ENCODE measurements around the gene UBFD1.
"Not testable (repeated sequence)": the region's sequence is repeated elsewhere in the genome, so short reads cannot be mapped to it uniquely, and the experiment has no call there.

DNA sequence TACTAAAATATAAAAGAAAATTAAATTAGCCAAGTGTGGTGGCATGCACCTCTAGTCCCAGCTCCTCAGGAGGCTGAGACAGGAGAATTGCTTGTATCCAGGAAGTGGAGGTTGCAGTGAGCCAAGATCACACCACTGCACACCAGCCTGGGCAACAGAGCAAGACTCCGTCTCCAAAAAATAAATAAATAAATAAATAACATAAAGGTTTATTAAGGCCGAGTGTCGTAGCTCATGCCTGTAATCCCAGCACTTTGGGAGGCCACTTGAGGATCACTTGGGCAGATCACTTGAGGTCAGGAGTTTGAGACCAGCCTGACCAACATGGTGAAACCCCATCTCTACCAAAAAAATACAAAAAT lies 16.7 kb upstream of the UBFD1 start:
- not testable (repeated sequence) for TF ChIP-seq POLR2AphosphoS5 (IDR thresholded peaks at IDR 0.05; ENCODE audit: low read depth, low read length); SP4 (IDR thresholded peaks at IDR 0.05; ENCODE audit: low read length); ZNF274 (IDR thresholded peaks at IDR 0.05; ENCODE audit: borderline replicate concordance, extremely low read depth, low read length); SIRT6 (IDR thresholded peaks at IDR 0.05; ENCODE audit: low read length); MAFK (IDR thresholded peaks at IDR 0.05; ENCODE audit: low read depth, low read length); CTBP2 (IDR thresholded peaks at IDR 0.05; ENCODE audit: borderline replicate concordance, insufficient read depth, insufficient read length, low read length); EZH2 (IDR thresholded peaks at IDR 0.05; ENCODE audit: low read depth, low read length, severe bottlenecking); KDM1A (IDR thresholded peaks at IDR 0.05; ENCODE audit: borderline replicate concordance, low read length)
- TF ChIP-seq, protein P1, sequence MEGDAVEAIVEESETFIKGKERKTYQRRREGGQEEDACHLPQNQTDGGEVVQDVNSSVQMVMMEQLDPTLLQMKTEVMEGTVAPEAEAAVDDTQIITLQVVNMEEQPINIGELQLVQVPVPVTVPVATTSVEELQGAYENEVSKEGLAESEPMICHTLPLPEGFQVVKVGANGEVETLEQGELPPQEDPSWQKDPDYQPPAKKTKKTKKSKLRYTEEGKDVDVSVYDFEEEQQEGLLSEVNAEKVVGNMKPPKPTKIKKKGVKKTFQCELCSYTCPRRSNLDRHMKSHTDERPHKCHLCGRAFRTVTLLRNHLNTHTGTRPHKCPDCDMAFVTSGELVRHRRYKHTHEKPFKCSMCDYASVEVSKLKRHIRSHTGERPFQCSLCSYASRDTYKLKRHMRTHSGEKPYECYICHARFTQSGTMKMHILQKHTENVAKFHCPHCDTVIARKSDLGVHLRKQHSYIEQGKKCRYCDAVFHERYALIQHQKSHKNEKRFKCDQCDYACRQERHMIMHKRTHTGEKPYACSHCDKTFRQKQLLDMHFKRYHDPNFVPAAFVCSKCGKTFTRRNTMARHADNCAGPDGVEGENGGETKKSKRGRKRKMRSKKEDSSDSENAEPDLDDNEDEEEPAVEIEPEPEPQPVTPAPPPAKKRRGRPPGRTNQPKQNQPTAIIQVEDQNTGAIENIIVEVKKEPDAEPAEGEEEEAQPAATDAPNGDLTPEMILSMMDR (IDR thresholded peaks at IDR 0.05; ENCODE audit: control extremely low read depth in 1 of 3, insufficient read depth in 1 of 3, low read depth in 1 of 3, low read length in 3 of 3), result not testable (repeated sequence)

All from H1 (cell line).